ENCODE measurements around the gene SRSF1.

SRSF1 gene

GRCh38 chr17:58040386-58040785 lies 33.3 kb upstream of the SRSF1 start:
- H3K36me3 Mint-ChIP-seq = no peaks in the 10 kb centered on the region
- H3K4me3 Mint-ChIP-seq = no peak overlapping the region
- H3K27ac Mint-ChIP-seq = no peak overlapping the region
- H3K4me1 Mint-ChIP-seq (ENCODE audit: low read depth) = no peaks in the 10 kb centered on the region
- no peaks in the 10 kb centered on the region for H3K9me3 Mint-ChIP-seq (ENCODE audit: low read depth)
- peaks cover 10% of the 10 kb centered on the region for H3K27me3 Mint-ChIP-seq

- Mint-ChIP-seq H3K9me3 (ENCODE audit: low read depth) (no peaks in the 10 kb centered on the region), H3K27me3 (peaks cover 12% of the 10 kb centered on the region), H3K27ac (no peak overlapping the region), H3K4me1 (ENCODE audit: low read depth) (no peaks in the 10 kb centered on the region), H3K36me3 (no peaks in the 10 kb centered on the region), H3K4me3 (no peak overlapping the region)
Observed at GRCh38 chr17:58039975-58040374, 32.9 kb upstream of the SRSF1 start.

- H3K4me1 Mint-ChIP-seq (ENCODE audit: low read depth) = no peaks in the 10 kb centered on the region
- no peak overlapping the region for H3K4me3 Mint-ChIP-seq
- H3K27me3 Mint-ChIP-seq = peaks cover 8% of the 10 kb centered on the region
- peaks cover 5% of the 10 kb centered on the region for H3K9me3 Mint-ChIP-seq (ENCODE audit: low read depth)
- no peak overlapping the region for H3K27ac Mint-ChIP-seq
- H3K36me3 Mint-ChIP-seq = peaks cover 3% of the 10 kb centered on the region
Observed at GRCh38 chr17:58032691-58033415, 25.8 kb upstream of the SRSF1 start.

GRCh38 chr17:58028578-58028977 lies 21.5 kb upstream of the SRSF1 start:
- no peak overlapping the region for H3K27ac Mint-ChIP-seq
- peaks cover 3% of the 10 kb centered on the region for H3K36me3 Mint-ChIP-seq
- H3K4me1 Mint-ChIP-seq (ENCODE audit: low read depth) = no peaks in the 10 kb centered on the region
- H3K27me3 Mint-ChIP-seq = peaks cover 20% of the 10 kb centered on the region
- H3K9me3 Mint-ChIP-seq (ENCODE audit: low read depth) = peaks cover 5% of the 10 kb centered on the region
- no peak overlapping the region for H3K4me3 Mint-ChIP-seq

GRCh38 chr17:58020401-58020800 lies 13.4 kb upstream of the SRSF1 start:
- peaks cover 19% of the 10 kb centered on the region for H3K27me3 Mint-ChIP-seq
- H3K9me3 Mint-ChIP-seq (ENCODE audit: low read depth) = no peaks in the 10 kb centered on the region
- no peaks in the 10 kb centered on the region for H3K4me1 Mint-ChIP-seq (ENCODE audit: low read depth)
- H3K36me3 Mint-ChIP-seq = peaks cover 4% of the 10 kb centered on the region
- H3K4me3 Mint-ChIP-seq = no peak overlapping the region
- no peak overlapping the region for H3K27ac Mint-ChIP-seq

GRCh38 chr17:58019521-58019920 lies 12.5 kb upstream of the SRSF1 start:
- H3K36me3 Mint-ChIP-seq = peaks cover 4% of the 10 kb centered on the region
- H3K4me3 Mint-ChIP-seq = no peak overlapping the region
- no peaks in the 10 kb centered on the region for H3K4me1 Mint-ChIP-seq (ENCODE audit: low read depth)
- H3K9me3 Mint-ChIP-seq (ENCODE audit: low read depth) = no peaks in the 10 kb centered on the region
- peaks cover 14% of the 10 kb centered on the region for H3K27me3 Mint-ChIP-seq
- H3K27ac Mint-ChIP-seq = no peak overlapping the region

GRCh38 chr17:58019039-58019438 lies 12.0 kb upstream of the SRSF1 start:
- Mint-ChIP-seq H3K27ac (no peak overlapping the region), H3K9me3 (ENCODE audit: low read depth) (no peaks in the 10 kb centered on the region)

GRCh38 chr17:58010067-58010799 lies 3.2 kb upstream of the SRSF1 start:
- Mint-ChIP-seq H3K27me3 (no peaks in the 10 kb centered on the region), H3K9me3 (ENCODE audit: low read depth) (no peaks in the 10 kb centered on the region), H3K4me1 (ENCODE audit: low read depth) (peaks cover 10% of the 10 kb centered on the region), H3K36me3 (peaks cover 12% of the 10 kb centered on the region), H3K27ac (no peak overlapping the region), H3K4me3 (no peak overlapping the region)

More at GRCh38 chr17:58019039-58019438, 12.0 kb upstream of the SRSF1 start:
- peaks cover 14% of the 10 kb centered on the region for H3K27me3 Mint-ChIP-seq
- H3K4me1 Mint-ChIP-seq (ENCODE audit: low read depth) = no peaks in the 10 kb centered on the region
- no peak overlapping the region for H3K4me3 Mint-ChIP-seq
- H3K36me3 Mint-ChIP-seq = peaks cover 4% of the 10 kb centered on the region

GRCh38 chr17:58007781-58008706 lies 998 bp upstream of the SRSF1 start:
- Mint-ChIP-seq H3K27ac (peak overlapping the region; percentile 100), H3K36me3 (peaks cover 22% of the 10 kb centered on the region), H3K27me3 (no peaks in the 10 kb centered on the region), H3K4me1 (ENCODE audit: low read depth) (peaks cover 30% of the 10 kb centered on the region), H3K4me3 (peak overlapping the region; percentile 99), H3K9me3 (ENCODE audit: low read depth) (no peaks in the 10 kb centered on the region)

GRCh38 chr17:58006560-58006923 lies 504 bp downstream of the SRSF1 start:
- Mint-ChIP-seq H3K9me3 (ENCODE audit: low read depth) (no peaks in the 10 kb centered on the region), H3K27ac (peak overlapping the region; percentile 100), H3K27me3 (no peaks in the 10 kb centered on the region), H3K4me3 (peak overlapping the region; percentile 99), H3K36me3 (peaks cover 23% of the 10 kb centered on the region), H3K4me1 (ENCODE audit: low read depth) (peaks cover 45% of the 10 kb centered on the region)

- peaks cover 23% of the 10 kb centered on the region for H3K36me3 Mint-ChIP-seq
- H3K27me3 Mint-ChIP-seq = no peaks in the 10 kb centered on the region
- H3K27ac Mint-ChIP-seq = peak overlapping the region; percentile 100
- peak overlapping the region; percentile 99 for H3K4me3 Mint-ChIP-seq
- no peaks in the 10 kb centered on the region for H3K9me3 Mint-ChIP-seq (ENCODE audit: low read depth)
- peaks cover 49% of the 10 kb centered on the region for H3K4me1 Mint-ChIP-seq (ENCODE audit: low read depth)
Observed at GRCh38 chr17:58005728-58006559, 1.1 kb downstream of the SRSF1 start.

- Mint-ChIP-seq H3K36me3 (peaks cover 23% of the 10 kb centered on the region), H3K4me3 (peak overlapping the region; percentile 99), H3K9me3 (ENCODE audit: low read depth) (no peaks in the 10 kb centered on the region), H3K27me3 (no peaks in the 10 kb centered on the region), H3K4me1 (ENCODE audit: low read depth) (peaks cover 53% of the 10 kb centered on the region), H3K27ac (peak overlapping the region; percentile 100)
Observed at GRCh38 chr17:58005031-58005727, 1.9 kb downstream of the SRSF1 start.

- Mint-ChIP-seq H3K36me3 (peaks cover 26% of the 10 kb centered on the region), H3K27ac (peak overlapping the region; percentile 79), H3K4me1 (ENCODE audit: low read depth) (peaks cover 62% of the 10 kb centered on the region), H3K4me3 (peak overlapping the region; percentile 99), H3K27me3 (no peaks in the 10 kb centered on the region), H3K9me3 (ENCODE audit: low read depth) (no peaks in the 10 kb centered on the region)
Observed at GRCh38 chr17:58004060-58004459, 3.0 kb downstream of the SRSF1 start.

GRCh38 chr17:58002973-58003372 lies 4.1 kb downstream of the SRSF1 start:
- peak overlapping the region; percentile 79 for H3K27ac Mint-ChIP-seq
- H3K4me3 Mint-ChIP-seq = peak overlapping the region; percentile 99
- H3K36me3 Mint-ChIP-seq = peaks cover 26% of the 10 kb centered on the region

More at GRCh38 chr17:58002973-58003372, 4.1 kb downstream of the SRSF1 start:
- H3K9me3 Mint-ChIP-seq (ENCODE audit: low read depth) = no peaks in the 10 kb centered on the region
- peaks cover 65% of the 10 kb centered on the region for H3K4me1 Mint-ChIP-seq (ENCODE audit: low read depth)
- H3K27me3 Mint-ChIP-seq = no peaks in the 10 kb centered on the region
